ENCODE data around the gene NFAM1. TPM values are rescaled to one million over a fixed set of nuclear protein-coding genes. Genes with fewer than 3 reads are reported as not detected.
A peak's percentile ranks its signal among the peaks of the same experiment; 100 is the strongest.

NFAM1 gene
- total RNA-seq, 1 donor from 2014 or later, result 0.88 TPM

GRCh38 chr22:42451499-42452145 is 19.4 kb upstream of the NFAM1 start:
- H3K4me1 Mint-ChIP-seq (ENCODE audit: low read depth), result no peaks in the 10 kb centered on the region
- DNase-seq (ENCODE audit: low spot score), result no peak
- H3K4me3 Mint-ChIP-seq, result no peak overlapping the region
- no peak overlapping the region for H3K27ac Mint-ChIP-seq
- no peaks in the 10 kb centered on the region for H3K36me3 Mint-ChIP-seq (ENCODE audit: low read depth)
- no peaks in the 10 kb centered on the region for H3K9me3 Mint-ChIP-seq
- peaks cover 15% of the 10 kb centered on the region for H3K27me3 Mint-ChIP-seq (ENCODE audit: insufficient read depth)
- intact Hi-C loops (cut with micrococcal nuclease), result no loop called here

GRCh38 chr22:42450862-42451261 is 18.7 kb upstream of the NFAM1 start:
- intact Hi-C loops (cut with micrococcal nuclease), result no loop called here
- no peaks in the 10 kb centered on the region for H3K36me3 Mint-ChIP-seq (ENCODE audit: low read depth)

GRCh38 chr22:42446151-42446550 is 13.9 kb upstream of the NFAM1 start:
- intact Hi-C loops (cut with micrococcal nuclease), result no loop called here

More at GRCh38 chr22:42450862-42451261, 18.7 kb upstream of the NFAM1 start:
- peaks cover 8% of the 10 kb centered on the region for H3K27me3 Mint-ChIP-seq (ENCODE audit: insufficient read depth)
- no peak overlapping the region for H3K27ac Mint-ChIP-seq
- no peak for DNase-seq (ENCODE audit: low spot score)
- no peaks in the 10 kb centered on the region for H3K4me1 Mint-ChIP-seq (ENCODE audit: low read depth)
- no peaks in the 10 kb centered on the region for H3K9me3 Mint-ChIP-seq
- H3K4me3 Mint-ChIP-seq, result no peak overlapping the region

DNA sequence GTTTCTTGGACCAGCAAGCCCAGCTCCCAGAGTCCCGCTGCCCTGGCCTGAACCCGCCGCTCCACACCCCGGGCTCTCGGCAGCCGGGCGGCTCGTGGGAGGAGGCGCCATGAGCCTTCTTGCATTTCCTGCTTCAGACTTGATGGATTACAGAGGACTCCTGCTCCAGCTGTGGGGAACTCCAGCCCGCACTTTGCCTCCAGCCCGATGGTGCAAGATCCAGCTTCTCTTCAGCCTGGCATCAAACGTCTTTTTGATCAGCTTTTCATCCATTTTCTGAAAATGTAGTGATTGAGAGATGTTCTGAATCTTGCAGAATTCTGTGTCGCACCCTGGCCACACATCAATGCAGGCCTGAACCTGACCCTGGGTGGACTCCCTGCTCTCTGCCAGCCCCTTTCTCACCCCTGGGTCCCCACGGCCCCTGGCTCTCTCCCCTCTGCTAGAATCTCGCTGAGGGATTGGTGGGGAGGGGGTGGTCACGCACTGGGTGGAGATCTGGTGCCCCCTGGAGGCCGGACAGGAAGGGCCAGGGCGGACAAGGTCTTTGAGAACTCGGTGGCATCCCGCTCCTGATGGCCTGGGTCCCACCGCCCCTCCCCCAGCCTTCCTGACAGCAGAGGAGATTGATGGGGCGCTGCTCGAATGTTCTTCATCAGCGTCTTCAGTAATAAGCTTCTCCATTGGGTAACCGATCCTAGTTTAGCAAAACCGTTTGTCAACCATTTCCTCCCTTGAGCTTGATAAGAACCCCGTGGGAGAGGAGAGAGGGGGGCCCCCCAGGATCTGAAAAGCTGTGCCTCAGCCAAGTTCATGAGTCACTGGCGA is 12.1 kb upstream of the NFAM1 start:
- Mint-ChIP-seq H3K4me1 (ENCODE audit: low read depth) (peaks cover 35% of the 10 kb centered on the region), H3K36me3 (ENCODE audit: low read depth) (no peaks in the 10 kb centered on the region), H3K27ac (peak overlapping the region; percentile 78), H3K9me3 (no peaks in the 10 kb centered on the region), H3K27me3 (ENCODE audit: insufficient read depth) (peaks cover 5% of the 10 kb centered on the region), H3K4me3 (peak overlapping the region; percentile 68)
- intact Hi-C loops (cut with micrococcal nuclease), result loop anchor here (1.0 to 2.0 kb wide), 5 partner anchors 75 to 497 kb away; partner anchors contain the start of genes CENPM, NDUFA6 and WBP2NL
- DNase-seq (ENCODE audit: low spot score), result peak; percentile 76

More at GRCh38 chr22:42446151-42446550, 13.9 kb upstream of the NFAM1 start:
- H3K27me3 Mint-ChIP-seq (ENCODE audit: insufficient read depth), result peaks cover 5% of the 10 kb centered on the region
- H3K4me1 Mint-ChIP-seq (ENCODE audit: low read depth), result peaks cover 24% of the 10 kb centered on the region
- no peak for DNase-seq (ENCODE audit: low spot score)
- no peaks in the 10 kb centered on the region for H3K36me3 Mint-ChIP-seq (ENCODE audit: low read depth)
- no peak overlapping the region for H3K4me3 Mint-ChIP-seq
- no peak overlapping the region for H3K27ac Mint-ChIP-seq
- H3K9me3 Mint-ChIP-seq, result no peaks in the 10 kb centered on the region

DNA sequence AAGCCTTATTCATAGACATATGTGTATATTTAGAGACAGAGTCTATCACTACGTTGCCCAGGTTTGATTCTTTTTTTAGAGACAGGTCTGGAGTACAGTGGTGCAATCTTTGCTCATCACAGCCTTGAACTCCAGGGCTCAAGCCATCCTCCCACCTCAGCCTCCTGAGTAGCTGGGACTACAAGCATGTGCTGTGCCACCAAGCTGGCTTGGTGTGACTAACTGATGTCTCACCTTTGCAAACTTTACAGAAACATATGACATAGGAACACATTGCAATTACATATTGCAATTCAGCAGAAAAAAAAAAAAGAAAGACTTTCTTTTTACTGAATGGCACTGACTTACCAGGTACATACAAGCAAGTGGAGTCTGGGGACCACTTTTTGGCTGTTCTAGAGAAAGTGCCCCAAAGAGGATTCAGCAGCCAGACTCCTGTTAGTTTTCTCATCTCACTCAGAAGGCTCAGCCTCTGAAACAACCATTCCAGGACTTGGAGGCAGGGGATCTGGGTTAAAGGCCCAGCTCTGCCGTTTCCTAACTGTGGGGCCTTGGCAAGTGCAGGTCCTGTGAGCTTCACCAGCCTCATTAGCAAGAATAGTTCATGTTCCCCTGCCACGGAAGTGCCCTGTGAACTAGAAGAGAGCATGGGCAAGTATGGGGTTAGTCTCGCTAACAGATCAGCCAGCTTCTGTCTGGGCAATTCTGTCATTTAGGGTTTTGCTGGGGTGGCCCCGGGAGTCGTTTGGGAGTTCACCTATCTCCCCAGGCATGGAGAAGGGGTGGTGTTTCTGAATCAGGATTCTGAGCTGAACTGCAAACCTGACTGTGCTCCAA is 11.3 kb upstream of the NFAM1 start:
- H3K27me3 Mint-ChIP-seq (ENCODE audit: insufficient read depth), result peaks cover 5% of the 10 kb centered on the region
- peak overlapping the region; percentile 77 for H3K27ac Mint-ChIP-seq
- peak overlapping the region; percentile 68 for H3K4me3 Mint-ChIP-seq
- DNase-seq (ENCODE audit: low spot score), result no peak
- no peaks in the 10 kb centered on the region for H3K9me3 Mint-ChIP-seq
- peaks cover 38% of the 10 kb centered on the region for H3K4me1 Mint-ChIP-seq (ENCODE audit: low read depth)
- H3K36me3 Mint-ChIP-seq (ENCODE audit: low read depth), result no peaks in the 10 kb centered on the region
- intact Hi-C loops (cut with micrococcal nuclease), result loop anchor here (1.0 to 2.0 kb wide), 5 partner anchors 74 to 497 kb away; partner anchors contain the start of genes CENPM, NDUFA6 and WBP2NL

- Mint-ChIP-seq H3K4me3 (no peak overlapping the region), H3K27me3 (ENCODE audit: insufficient read depth) (peaks cover under 1% of the 10 kb centered on the region), H3K27ac (peak overlapping the region; percentile 77), H3K4me1 (ENCODE audit: low read depth) (peaks cover 38% of the 10 kb centered on the region), H3K36me3 (ENCODE audit: low read depth) (no peaks in the 10 kb centered on the region), H3K9me3 (no peaks in the 10 kb centered on the region)
- DNase-seq (ENCODE audit: low spot score), result no peak
- intact Hi-C loops (cut with micrococcal nuclease), result no loop called here
Observed at GRCh38 chr22:42442748-42443147, 10.5 kb upstream of the NFAM1 start.

DNA sequence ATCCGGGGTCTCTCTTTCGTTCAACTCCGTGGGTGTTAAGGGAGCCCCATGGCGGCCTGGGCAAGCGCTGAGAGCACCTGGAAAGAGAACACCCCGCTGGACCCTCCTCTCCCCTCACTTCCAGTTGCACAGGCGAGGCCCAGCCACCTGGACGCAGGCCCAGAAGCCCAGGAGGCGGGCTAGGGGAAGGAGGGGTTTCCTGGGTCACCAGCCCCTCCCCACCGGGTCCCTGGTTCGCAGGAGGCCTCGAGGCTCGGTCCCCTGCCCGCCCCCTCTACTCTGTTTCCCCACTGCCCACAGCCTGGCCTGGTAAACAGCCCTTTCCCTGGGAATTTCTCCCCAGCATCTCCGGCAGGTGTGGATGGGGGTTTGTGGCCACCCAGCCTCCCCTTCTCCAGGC is 8.5 kb upstream of the NFAM1 start:
- intact Hi-C loops (cut with micrococcal nuclease), result no loop called here
- no peak for DNase-seq (ENCODE audit: low spot score)
- H3K4me1 Mint-ChIP-seq (ENCODE audit: low read depth), result peaks cover 44% of the 10 kb centered on the region
- H3K27me3 Mint-ChIP-seq (ENCODE audit: insufficient read depth), result no peaks in the 10 kb centered on the region
- H3K27ac Mint-ChIP-seq, result peak overlapping the region; percentile 66
- no peaks in the 10 kb centered on the region for H3K9me3 Mint-ChIP-seq
- no peak overlapping the region for H3K4me3 Mint-ChIP-seq
- H3K36me3 Mint-ChIP-seq (ENCODE audit: low read depth), result no peaks in the 10 kb centered on the region

GRCh38 chr22:42439821-42440674 is 7.8 kb upstream of the NFAM1 start:
- Mint-ChIP-seq H3K36me3 (ENCODE audit: low read depth) (no peaks in the 10 kb centered on the region), H3K4me3 (peak overlapping the region; percentile 71), H3K4me1 (ENCODE audit: low read depth) (peaks cover 44% of the 10 kb centered on the region), H3K27me3 (ENCODE audit: insufficient read depth) (no peaks in the 10 kb centered on the region), H3K27ac (peak overlapping the region; percentile 66), H3K9me3 (no peaks in the 10 kb centered on the region)
- no peak for DNase-seq (ENCODE audit: low spot score)
- intact Hi-C loops (cut with micrococcal nuclease), result loop anchor here (10.0 kb wide), 2 partner anchors 155 to 745 kb away; partner anchors contain the start of gene MEI1

- intact Hi-C loops (cut with micrococcal nuclease), result loop anchor here (10.0 kb wide), 2 partner anchors 154 to 744 kb away; partner anchors contain the start of gene MEI1
- Mint-ChIP-seq H3K27me3 (ENCODE audit: insufficient read depth) (no peaks in the 10 kb centered on the region), H3K4me3 (peak overlapping the region; percentile 71), H3K9me3 (no peaks in the 10 kb centered on the region), H3K36me3 (ENCODE audit: low read depth) (no peaks in the 10 kb centered on the region), H3K4me1 (ENCODE audit: low read depth) (peaks cover 35% of the 10 kb centered on the region), H3K27ac (peak overlapping the region; percentile 71)
- no peak for DNase-seq (ENCODE audit: low spot score)
Observed at GRCh38 chr22:42439021-42439567, 6.9 kb upstream of the NFAM1 start.

DNA sequence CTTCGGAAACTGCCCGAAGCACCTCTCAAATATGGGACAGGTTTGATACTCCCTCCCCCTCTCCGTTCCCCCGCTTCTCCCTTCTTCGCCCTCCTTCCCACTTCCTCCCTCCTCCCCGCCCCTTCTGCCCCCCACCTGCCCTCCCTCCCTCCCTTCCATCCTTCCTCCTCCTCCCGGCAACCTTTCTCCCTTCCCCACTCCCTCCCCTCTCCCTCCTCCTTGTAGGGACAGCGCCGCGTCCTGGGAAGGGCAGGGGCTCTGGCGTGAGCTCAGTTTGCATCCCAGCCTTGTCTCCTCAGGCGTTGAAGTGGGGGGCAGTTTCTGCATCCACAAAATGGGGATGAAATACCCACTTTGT is 6.1 kb upstream of the NFAM1 start:
- H3K4me1 Mint-ChIP-seq (ENCODE audit: low read depth), result peaks cover 27% of the 10 kb centered on the region
- peak overlapping the region; percentile 83 for H3K4me3 Mint-ChIP-seq
- peaks cover 2% of the 10 kb centered on the region for H3K27me3 Mint-ChIP-seq (ENCODE audit: insufficient read depth)
- no peak for DNase-seq (ENCODE audit: low spot score)
- intact Hi-C loops (cut with micrococcal nuclease), result loop anchor here (10.0 kb wide), 2 partner anchors 153 to 743 kb away; partner anchors contain the start of gene MEI1
- no peak overlapping the region for H3K27ac Mint-ChIP-seq
- H3K9me3 Mint-ChIP-seq, result no peaks in the 10 kb centered on the region
- H3K36me3 Mint-ChIP-seq (ENCODE audit: low read depth), result no peaks in the 10 kb centered on the region

GRCh38 chr22:42437488-42438292 is 5.5 kb upstream of the NFAM1 start:
- peaks cover 8% of the 10 kb centered on the region for H3K27me3 Mint-ChIP-seq (ENCODE audit: insufficient read depth)
- intact Hi-C loops (cut with micrococcal nuclease), result loop anchor here (1.0 to 10.0 kb wide), 6 partner anchors 69 to 743 kb away; partner anchors contain the start of gene MEI1
- peaks cover 21% of the 10 kb centered on the region for H3K4me1 Mint-ChIP-seq (ENCODE audit: low read depth)
- H3K9me3 Mint-ChIP-seq, result no peaks in the 10 kb centered on the region
- peak overlapping the region; percentile 73 for H3K27ac Mint-ChIP-seq
- DNase-seq (ENCODE audit: low spot score), result peak; percentile 76
- H3K36me3 Mint-ChIP-seq (ENCODE audit: low read depth), result no peaks in the 10 kb centered on the region
- peak overlapping the region; percentile 83 for H3K4me3 Mint-ChIP-seq

All from activated T-helper 1 cell treated with anti-CD3 and anti-CD28 coated beads, Interleukin-12 subunit alpha, Interleukin-12 subunit beta, Interleukin-2, Interleukin-4 antibody, amounts not matched to agents 30 ng/mL and 10 ng/mL and 1 ng/mL, durations not matched to agents 14 hours and 24 hours and 36 hours (primary cell).